ENCODE results near the gene CSNK1G2.

GRCh38 chr19:1990230-1991017, 49.5 kb downstream of the CSNK1G2 start:
- TF ChIP-seq CTCF (IDR thresholded peaks at IDR 0.05; ENCODE audit: poor library complexity) (no peak), EZH2 (IDR thresholded peaks at IDR 0.05; ENCODE audit: borderline replicate concordance) (no peak), EZH2phosphoT487 (IDR thresholded peaks at IDR 0.05; ENCODE audit: low read depth, severe bottlenecking, unreplicated experiment) (no peak)

All from hepatocyte (in vitro differentiated cells).